NCI-H524 treated with DMSO at 0.1 percent for 48 hours (cell line): ENCODE results near the gene CAMK1D.
"Not testable (repeated sequence)": the region's sequence is repeated elsewhere in the genome, so short reads cannot be mapped to it uniquely, and the experiment has no call there.

Source experiments
- DNase-seq: peaks from one replicate; lab custom pipeline; 2025; lab: John Stamatoyannopoulos, UW

CAMK1D gene

DNA sequence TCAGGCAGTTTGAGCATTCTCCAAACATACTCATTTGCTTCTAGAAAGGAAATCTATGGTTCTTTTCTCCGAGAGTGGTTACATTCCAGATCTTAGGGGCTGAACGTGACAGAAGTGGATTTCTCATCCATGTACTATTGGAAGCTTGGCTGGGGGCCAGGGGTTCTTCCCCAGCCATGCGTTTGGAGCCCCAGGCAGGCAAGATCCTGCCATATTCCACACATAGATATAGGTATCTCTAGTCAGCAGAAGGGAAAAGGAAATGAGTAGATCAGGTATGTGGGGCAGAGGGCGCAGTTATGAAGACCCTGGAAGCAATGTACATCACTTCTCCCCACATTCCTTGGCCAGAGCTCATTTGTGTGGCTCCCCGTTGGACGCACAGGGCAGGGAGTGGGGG lies 352.3 kb downstream of the CAMK1D start:
- no peak for DNase-seq

DNA sequence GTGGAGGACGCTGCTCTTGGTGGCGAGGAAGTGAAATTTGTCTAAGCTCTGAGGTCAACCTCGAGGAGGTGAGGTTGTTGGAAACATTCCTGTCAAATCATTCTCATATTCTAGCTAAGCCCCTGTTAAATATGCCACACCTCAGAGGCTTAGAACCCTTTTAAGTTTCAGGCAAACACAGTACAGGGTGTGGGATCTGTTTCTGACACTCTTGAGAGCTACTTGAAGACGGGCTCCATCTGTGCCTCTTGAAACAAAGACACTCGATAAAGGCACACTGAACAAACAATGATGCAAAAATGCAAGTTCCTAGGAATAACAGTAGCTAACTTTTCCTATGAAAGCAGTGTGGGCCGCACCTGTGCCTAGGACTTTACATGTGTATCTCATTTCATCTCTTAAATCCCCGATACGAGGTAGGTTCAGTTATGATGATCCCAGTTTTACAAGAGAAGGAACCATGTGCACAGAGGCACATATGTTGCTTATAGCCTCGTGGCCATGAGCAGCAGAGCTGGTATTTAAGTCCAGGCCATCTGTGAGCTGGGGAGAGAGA lies 352.9 kb downstream of the CAMK1D start:
- DNase-seq: peak; percentile 86

DNA sequence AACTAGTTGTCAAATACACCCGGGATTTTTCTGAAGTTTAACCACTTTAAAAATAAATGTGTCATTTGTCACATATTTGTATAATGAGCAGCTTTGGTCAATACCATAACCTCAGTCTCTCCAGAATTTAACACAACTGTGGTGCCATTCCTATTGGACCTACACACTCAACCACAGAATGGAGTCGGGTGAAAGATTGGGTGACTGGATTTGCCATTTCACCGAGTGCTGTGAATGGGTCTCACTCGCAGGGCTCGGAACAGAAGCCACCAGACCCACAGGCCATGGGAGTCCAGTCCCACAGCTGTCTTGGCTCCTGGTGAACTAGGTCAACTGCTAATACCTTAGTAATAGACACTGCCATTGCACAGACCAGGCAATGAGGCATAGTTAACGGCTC lies 353.8 kb downstream of the CAMK1D start:
- no peak for DNase-seq

- DNase-seq: no peak
These were observed 354.5 kb downstream of the CAMK1D start for GRCh38 chr10:12703813-12704212.

DNA sequence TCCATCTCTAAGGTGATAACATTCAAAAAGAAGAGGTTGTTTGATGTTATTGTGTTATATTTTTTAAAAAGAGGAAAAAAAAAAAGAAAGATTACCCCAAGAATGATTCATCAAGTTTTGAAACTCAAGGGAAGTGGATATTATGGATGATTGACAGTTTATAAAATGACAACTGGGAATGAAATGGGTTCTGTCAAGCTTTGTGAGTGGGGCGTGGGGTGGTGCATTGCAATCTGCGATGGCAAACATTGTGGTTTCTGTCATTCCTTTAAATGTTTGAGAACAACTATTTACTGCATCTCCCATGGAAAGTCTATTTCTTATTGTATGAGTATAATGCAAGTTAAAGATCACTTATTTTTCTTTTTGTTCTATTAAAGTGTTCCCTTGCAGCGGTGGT lies 355.1 kb downstream of the CAMK1D start:
- no peak for DNase-seq

DNA sequence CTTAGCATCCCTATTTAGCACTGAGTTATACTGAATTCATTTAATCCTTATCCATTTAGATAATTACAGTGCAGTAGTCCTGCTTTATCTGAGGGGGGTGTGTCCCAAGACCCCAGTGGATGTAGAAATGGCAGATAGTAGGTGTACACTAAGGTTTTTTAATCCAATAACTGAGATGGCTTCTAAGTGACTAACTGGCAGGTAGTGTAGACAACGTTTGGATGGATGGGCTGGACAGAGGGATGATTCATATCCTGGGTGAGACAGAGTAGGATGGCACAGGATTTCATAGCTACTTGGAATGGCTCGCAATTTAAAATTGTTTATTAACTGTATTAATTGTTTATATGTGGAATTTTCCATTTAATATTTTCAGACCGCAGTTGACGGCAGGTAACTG lies 356.6 kb downstream of the CAMK1D start:
- DNase-seq: no peak

DNA sequence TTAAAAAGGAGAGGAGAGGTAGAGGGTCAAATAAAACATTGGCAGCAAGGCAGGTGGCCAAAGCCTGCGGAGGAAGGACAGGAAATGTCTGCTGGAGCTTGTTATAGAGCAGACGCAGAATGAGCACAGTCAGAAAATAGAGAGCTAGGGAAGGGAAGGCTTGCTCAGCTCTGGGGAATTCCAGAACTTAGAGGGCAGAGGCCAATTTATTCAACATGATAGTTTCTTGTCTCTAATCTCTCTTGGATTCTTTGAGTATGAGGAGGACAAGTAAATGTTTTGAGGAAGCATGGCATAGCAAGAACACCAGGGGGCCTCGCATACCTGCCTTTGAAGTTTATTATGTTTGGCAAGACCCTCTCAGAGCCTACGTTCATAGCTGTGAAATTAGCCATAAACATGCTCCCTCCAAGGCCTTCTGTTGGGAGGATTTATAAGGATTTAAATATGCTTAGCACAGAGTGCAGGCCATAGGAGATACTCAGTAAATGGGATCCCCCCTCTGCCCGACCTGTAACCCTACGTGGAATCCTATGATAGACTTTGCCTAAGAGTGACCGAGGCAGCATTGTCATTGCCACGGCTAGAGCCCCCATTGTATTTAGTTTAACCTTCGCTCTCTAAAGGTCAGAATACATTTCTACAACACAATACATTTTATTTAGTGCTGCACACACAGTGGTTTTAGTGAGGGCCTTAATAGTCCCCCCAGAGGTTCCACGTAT lies 358.3 kb downstream of the CAMK1D start:
- no peak for DNase-seq

GRCh38 chr10:12709000-12709401 lies 359.7 kb downstream of the CAMK1D start:
- no peak for DNase-seq

DNA sequence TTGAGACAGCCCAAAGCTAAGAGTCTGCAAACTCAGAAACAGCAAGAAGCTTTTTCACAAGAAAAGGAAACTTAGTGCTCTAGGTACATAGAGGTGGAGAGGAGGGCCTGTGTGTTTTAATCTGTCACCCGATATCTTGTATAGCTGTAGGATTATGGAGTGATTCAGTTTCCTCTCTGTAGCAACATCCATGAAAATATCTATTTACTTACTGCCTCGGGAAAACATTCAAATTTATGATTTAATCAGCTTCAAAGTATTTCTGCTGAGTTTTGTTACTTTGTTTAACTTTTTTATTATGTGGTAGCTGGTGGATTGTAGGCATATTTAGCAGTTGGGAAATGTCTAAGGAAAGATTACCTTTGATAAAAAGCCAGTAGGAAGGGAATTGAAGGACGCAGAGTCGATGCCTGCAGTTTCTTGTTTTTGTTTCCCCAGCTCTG lies 360.2 kb downstream of the CAMK1D start:
- DNase-seq: peak; percentile 32

DNA sequence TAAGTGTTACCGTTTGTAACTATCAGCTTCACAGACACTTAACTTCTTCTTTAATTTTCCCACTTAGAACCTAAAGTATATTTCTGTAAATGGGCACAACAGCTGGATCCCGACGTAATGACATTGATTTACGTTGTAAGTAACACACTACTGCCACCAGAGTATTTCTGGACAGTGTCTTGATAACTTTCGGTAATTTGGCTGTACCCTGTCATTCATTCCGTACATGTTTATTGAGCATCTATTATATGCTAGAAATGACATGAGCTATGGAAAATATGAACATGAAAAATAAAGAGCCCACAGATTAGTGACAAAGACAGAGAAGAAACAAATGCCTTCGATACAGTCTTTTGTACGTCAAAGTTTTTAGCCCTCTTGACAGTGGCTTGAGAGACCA lies 360.8 kb downstream of the CAMK1D start:
- no peak for DNase-seq

- DNase-seq: no peak
These were observed 361.4 kb downstream of the CAMK1D start for GRCh38 chr10:12710594-12711349.

- DNase-seq: no peak
These were observed 362.0 kb downstream of the CAMK1D start for GRCh38 chr10:12711350-12711708.

DNA sequence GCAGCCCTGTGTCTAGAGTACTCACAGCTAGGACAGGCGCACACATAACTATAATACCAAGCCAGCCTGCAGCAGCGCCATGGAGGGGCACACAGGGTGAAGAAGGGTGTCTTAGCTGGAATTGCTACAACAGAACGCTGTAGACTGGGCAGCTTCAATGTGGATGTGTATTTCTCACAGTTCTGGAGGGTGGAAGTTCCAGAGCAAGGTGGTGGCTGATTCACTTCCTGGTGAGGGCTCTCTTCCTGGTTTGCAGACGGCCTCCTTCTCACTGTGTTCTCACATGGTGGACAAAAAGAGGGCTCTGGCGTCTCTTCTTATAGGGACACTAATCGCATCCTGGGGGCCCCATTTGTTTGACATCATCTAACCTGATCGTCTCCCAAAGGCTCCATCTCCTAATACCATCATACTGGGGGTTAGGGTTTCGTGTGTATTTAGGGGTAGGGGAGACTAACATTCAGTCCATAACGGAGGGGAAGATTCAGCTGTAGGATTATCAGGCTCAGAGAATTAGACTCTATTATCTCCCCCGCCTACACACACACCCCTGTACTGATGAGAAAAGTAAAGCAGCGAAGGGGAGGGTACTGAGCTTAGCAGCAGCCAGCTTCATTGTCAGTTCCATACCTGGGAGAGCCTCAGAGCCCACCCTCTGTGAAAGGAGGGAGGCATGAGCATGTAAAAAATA lies 363.1 kb downstream of the CAMK1D start:
- DNase-seq: no peak

DNA sequence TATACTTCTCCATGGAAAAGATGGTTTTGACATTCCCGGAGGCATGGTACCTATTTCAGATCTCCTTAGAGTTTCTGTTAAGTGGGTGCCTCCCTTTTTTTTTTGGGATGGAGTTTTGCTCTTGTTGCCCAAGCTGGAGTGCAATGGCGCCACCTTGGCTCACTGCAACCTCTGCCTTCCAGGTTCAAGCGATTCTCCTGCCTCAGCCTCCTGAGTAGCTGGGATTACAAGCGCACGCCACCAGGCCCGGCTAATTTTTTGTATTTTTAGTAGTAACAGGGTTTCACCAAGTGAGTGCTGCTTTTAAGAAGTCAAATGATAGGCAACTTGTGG lies 363.6 kb downstream of the CAMK1D start:
- not testable (repeated sequence) for DNase-seq

GRCh38 chr10:12716042-12716441 lies 366.7 kb downstream of the CAMK1D start:
- no peak for DNase-seq

GRCh38 chr10:12717981-12718707 lies 368.8 kb downstream of the CAMK1D start:
- no peak for DNase-seq

DNA sequence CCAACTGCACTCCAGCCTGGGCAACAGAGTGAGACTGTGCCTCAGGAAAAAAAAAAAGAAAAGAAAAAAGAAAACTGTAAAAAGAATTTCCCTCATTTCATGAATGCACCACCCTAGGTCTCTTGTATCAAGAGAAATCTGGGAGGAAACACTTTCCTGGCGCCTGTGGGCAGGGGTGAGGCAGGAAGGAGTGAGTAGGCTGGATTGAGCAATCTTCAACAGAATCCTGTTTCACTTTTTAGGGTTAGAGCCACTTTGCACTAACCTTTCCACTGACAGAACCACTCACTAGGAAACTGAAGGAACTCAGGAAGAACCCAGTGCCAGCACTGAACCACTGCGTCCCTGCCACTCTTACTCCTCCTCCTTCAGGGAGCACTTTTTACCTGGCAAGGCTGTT lies 370.0 kb downstream of the CAMK1D start:
- DNase-seq: no peak

DNA sequence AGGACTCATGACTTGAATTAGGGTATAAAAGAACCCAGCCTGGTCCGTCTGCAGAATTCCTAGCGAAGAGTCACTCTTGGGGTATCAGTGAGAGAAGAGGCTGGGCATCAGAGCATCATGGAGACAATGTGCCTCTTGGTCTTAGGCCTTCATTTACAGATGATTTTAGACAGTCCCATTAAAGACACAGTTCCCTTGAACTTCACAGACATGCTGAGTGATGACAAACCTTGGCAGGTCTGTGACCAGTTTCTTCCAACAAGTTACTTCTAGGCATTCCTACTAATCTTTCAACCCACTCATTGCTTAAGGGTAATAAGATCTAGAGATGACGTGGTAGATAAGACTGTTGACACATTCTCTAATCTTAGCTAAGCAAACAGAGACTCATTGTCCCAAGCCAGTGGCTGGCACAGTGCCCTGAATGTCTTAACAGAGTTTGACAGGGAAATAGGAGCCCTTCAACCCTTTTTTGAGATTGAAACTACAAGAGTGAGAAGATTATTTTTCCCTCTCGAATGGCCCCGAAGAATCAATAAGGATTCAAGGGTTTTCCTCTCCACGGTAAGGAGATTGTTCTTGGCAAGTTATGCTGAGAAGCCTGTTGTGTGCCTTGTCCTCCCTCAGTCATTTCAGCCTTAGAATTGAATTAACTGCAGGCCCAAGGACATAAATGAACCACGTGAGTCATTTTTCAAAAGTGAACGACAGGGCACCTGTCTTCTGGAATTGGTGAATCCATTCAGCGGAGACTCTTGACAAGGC lies 371.1 kb downstream of the CAMK1D start:
- no peak for DNase-seq

DNA sequence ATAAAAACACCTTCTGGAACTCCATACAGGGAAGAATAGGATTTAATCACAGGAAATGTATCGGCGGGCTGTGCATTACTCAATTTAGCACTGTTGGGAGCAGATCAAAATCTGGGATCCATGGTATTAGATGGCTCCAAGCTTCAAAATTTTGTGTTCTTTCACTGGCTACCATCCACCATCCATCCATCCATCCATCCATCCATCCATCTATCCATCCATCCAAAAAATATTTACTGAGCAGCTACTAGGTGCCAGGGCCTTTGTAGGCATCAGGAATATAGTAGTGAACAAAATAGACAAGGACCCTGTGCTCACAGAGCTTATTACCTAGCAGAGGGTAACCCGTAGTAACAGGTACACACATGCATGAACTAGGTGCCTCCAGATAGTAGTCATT lies 372.0 kb downstream of the CAMK1D start:
- DNase-seq: no peak

- DNase-seq: no peak
These were observed 373.9 kb downstream of the CAMK1D start for GRCh38 chr10:12723220-12723619.

- DNase-seq: no peak
These were observed 375.6 kb downstream of the CAMK1D start for GRCh38 chr10:12724807-12725579.
